B cell (primary cell): ENCODE results near the gene GJB2. TPM values are rescaled to one million over a fixed set of nuclear protein-coding genes. Genes with fewer than 3 reads are reported as not detected.
A peak's percentile ranks its signal among the peaks of the same experiment; 100 is the strongest.

ENCODE experiments used
- ATAC-seq: fragments of 200-7000 bp; cut with Tn5 transposase; one replicate; pipeline ENCODE4 v1.10.0; 2021; ENCODE audit warnings: low read depth, mild to moderate bottlenecking, moderate number of reproducible peaks, moderate library complexity
- CTCF ChIA-PET: fragments of 350-600 bp; sonication (Branson Sonifier 250); formaldehyde crosslinking; loops from one replicate; lab custom pipeline; 2021; ENCODE audit warnings: antibody characterized with exemption, inconsistent platforms; lab: Charles Lee
- POLR2A ChIA-PET: fragments of 350-600 bp; sonication (Branson Sonifier 250); formaldehyde crosslinking; loops from one replicate; lab custom pipeline; 2021; ENCODE audit warnings: antibody characterized with exemption; lab: Charles Lee
- DNase-seq: peaks from one replicate; pipeline ENCODE4 v3.0.0; 2013
- H2AFZ ChIP-seq: 2 replicates; pipeline ENCODE4 v1.6.1; 2012; ENCODE audit warnings: mild to moderate bottlenecking, low read depth, low read length; ENCODE audit not compliant: insufficient read depth, poor library complexity, severe bottlenecking
- H3K27ac ChIP-seq, 2 donors: 1 replicate in 1 of 2; 2 replicates in 1 of 2; pipeline ENCODE4 v1.5.1; 2012 to 2013; ENCODE audit warnings: low read length in 2 of 2, mild to moderate bottlenecking in 2 of 2, moderate library complexity in 1 of 2
- H3K27me3 ChIP-seq, 4 experiments: fragments of 200-600 bp in 1 of 4; sonication (generic) in 1 of 4; replicated peaks in 1 of 4; 1 replicate in 2 of 4; 2 replicates in 2 of 4; pipeline versions ENCODE4 v1.6.1 to v1.7.0; 2013 to 2016; ENCODE audit warnings: low read length in 3 of 4, mild to moderate bottlenecking in 2 of 4, mixed read lengths in 1 of 4, moderate library complexity in 1 of 4; ENCODE audit not compliant: insufficient read depth in 4 of 4, control insufficient read depth in 3 of 4; ENCODE audit errors: control extremely low read depth in 1 of 4
- H3K36me3 ChIP-seq, 2 experiments: replicated peaks in 1 of 2; 1 replicate in 1 of 2; 2 replicates in 1 of 2; pipeline versions ENCODE4 v1.6.1 to v1.7.1; 2013; ENCODE audit warnings: low read length in 1 of 2; ENCODE audit not compliant: insufficient read depth in 2 of 2, control insufficient read depth in 1 of 2; ENCODE audit errors: control extremely low read depth in 1 of 2, extremely low read depth in 1 of 2
- H3K4me1 ChIP-seq, 2 donors: fragments of 200-600 bp in 1 of 2; sonication (generic) in 1 of 2; 1 replicate in 1 of 2; 2 replicates in 1 of 2; pipeline versions ENCODE4 v1.5.1 to v1.6.1; 2013 to 2017; ENCODE audit warnings: low read length in 2 of 2; ENCODE audit not compliant: control insufficient read depth in 2 of 2, insufficient read depth in 2 of 2
- H3K4me2 ChIP-seq: replicated peaks from 2 replicates; pipeline ENCODE3; 2012; ENCODE audit warnings: mild to moderate bottlenecking, low read depth, low read length; ENCODE audit not compliant: poor library complexity, severe bottlenecking
- H3K4me3 ChIP-seq, 5 experiments: fragments of 200-600 bp in 1 of 5; sonication (generic) in 1 of 5; 1 replicate in 3 of 5; 2 replicates in 2 of 5; pipeline versions ENCODE4 v1.5.1 to v1.7.0; 2011 to 2016; ENCODE audit warnings: low read length in 4 of 5, mild to moderate bottlenecking in 4 of 5, low read depth in 2 of 5, control low read depth in 1 of 5, moderate library complexity in 1 of 5; ENCODE audit not compliant: insufficient read depth in 1 of 5; ENCODE audit errors: control extremely low read depth in 1 of 5, extremely low read depth in 1 of 5
- H3K79me2 ChIP-seq: fragments of 200-600 bp; sonication (generic); one replicate; pipeline ENCODE4 v1.6.0; 2016; ENCODE audit warnings: low read length; ENCODE audit not compliant: control insufficient read depth, insufficient read depth
- H3K9ac ChIP-seq: fragments of 200-600 bp; sonication (generic); 2 replicates; pipeline ENCODE4 v1.6.1; 2017; ENCODE audit warnings: mild to moderate bottlenecking, low read length, moderate library complexity
- H3K9me3 ChIP-seq, 3 donors: one replicate each; pipeline versions ENCODE4 v1.6.1 to v1.7.1; 2013; ENCODE audit warnings: low read length in 2 of 3; ENCODE audit not compliant: control insufficient read depth in 2 of 3, insufficient read depth in 1 of 3; ENCODE audit errors: control extremely low read depth in 1 of 3
- H4K20me1 ChIP-seq: 2 replicates; pipeline ENCODE4 v1.6.0; 2012; ENCODE audit warnings: mild to moderate bottlenecking, low read length; ENCODE audit not compliant: insufficient read depth, control insufficient read depth, poor library complexity, severe bottlenecking
- H3K27ac Mint-ChIP-seq: one replicate; pipeline ENCODE4 v1.8.0; 2021; ENCODE audit warnings: mixed read lengths
- H3K27me3 Mint-ChIP-seq: one replicate; pipeline ENCODE4 v1.8.0; 2021; ENCODE audit warnings: mixed read lengths
- H3K4me1 Mint-ChIP-seq: one replicate; pipeline ENCODE4 v1.8.0; 2021; ENCODE audit warnings: mixed read lengths
- H3K4me3 Mint-ChIP-seq: one replicate; pipeline ENCODE4 v1.8.0; 2021; ENCODE audit warnings: mixed read lengths
- H3K9me3 Mint-ChIP-seq: one replicate; pipeline ENCODE4 v1.8.0; 2022; ENCODE audit warnings: mixed read lengths; ENCODE audit not compliant: insufficient read depth
- EZH2 ChIP-seq: IDR thresholded peaks from 2 replicates; pipeline ENCODE4 v1.6.1; 2012; ENCODE audit warnings: borderline replicate concordance, low read depth, mild to moderate bottlenecking, moderate library complexity, low read length; ENCODE audit not compliant: insufficient read depth, poor library complexity, severe bottlenecking
- WGBS: methylation state at CpG from one replicate; pipeline ENCODE4 v1.1.5; 2013; ENCODE audit warnings: missing lambda C conversion rate; ENCODE audit not compliant: insufficient coverage; 5-methylcytosine and 5-hydroxymethylcytosine counted together
- intact Hi-C: fragments of 100-400 bp; cut with micrococcal nuclease; formaldehyde crosslinking; loops from one replicate; pipeline ENCODE4 v1.10.0; 2022
- polyA plus RNA-seq: library from polyadenylated mRNA; depleted of rRNA; stranded (reverse); fragments of >200 nt; gene quantifications from 2 replicates; pipeline ENCODE4 v1.2.3, GENCODE V29; 2012
- total RNA-seq, 2 donors: library from RNA; stranded (reverse); fragments of 120-200 nt in 1 of 2; gene quantifications; 1 replicate in 1 of 2; 2 replicates in 1 of 2; pipeline versions ENCODE4 v1.2.3 to v1.2.4, GENCODE V29; 2013 to 2022
- TF ChIP-seq, protein P1 (sequence below): fragments of 200-600 bp; IDR thresholded peaks from one replicate; pipeline ENCODE4 v1.8.0; 2022; ENCODE audit warnings: antibody characterized with exemption, mild to moderate bottlenecking

GJB2 gene
- total and polyA plus RNA-seq, 2 donors (not counting 1 experiment from before 2014, with no cell fraction given) = not detected

DNA sequence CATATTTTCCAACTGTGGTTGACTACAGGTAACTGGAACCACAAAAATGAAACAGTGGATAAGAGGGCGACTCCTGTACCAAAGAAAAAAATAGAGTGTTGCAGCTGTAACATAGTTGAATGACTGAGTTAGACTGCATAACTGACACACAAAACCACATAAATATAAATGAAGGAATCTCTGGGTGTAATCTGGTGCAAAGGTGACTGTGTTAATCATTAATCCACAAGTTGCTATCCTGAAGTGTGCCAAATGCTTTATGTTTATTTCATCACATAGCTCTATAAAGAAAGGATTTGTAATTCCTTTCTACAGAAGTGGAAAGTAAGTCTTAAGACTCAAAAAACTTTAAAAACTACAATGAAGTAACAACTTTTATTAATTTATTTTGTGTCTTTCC lies 6.0 kb upstream of the GJB2 start:
- Histone ChIP-seq H3K27me3 (peaks cover 2 to 44% (median 35%) of the 10 kb centered on the region in 4 experiments), H3K79me2 (no peaks in the 10 kb centered on the region), H3K9ac (no peak overlapping the region), H3K4me1 (peaks cover 10 to 17% of the 10 kb centered on the region in 2 donors), H3K4me2 (no peak overlapping the region), H3K9me3 (peaks cover 0 to 4% (median 0%) of the 10 kb centered on the region in 3 donors), H3K4me3 (no peak overlapping the region), H3K36me3 (no peaks in the 10 kb centered on the region), H3K27ac (no peak overlapping the region), H4K20me1 (no peaks in the 10 kb centered on the region), H2AFZ (no peak overlapping the region)
- intact Hi-C loops = loop anchor here (5.0 to 10.0 kb wide), 2 partner anchors 1279 to 1406 kb away; partner anchors contain the start of gene MICU2
- H3K27me3 Mint-ChIP-seq = peaks cover 58% of the 10 kb centered on the region
- no peak for ATAC-seq
- no peak overlapping the region for H3K4me3 Mint-ChIP-seq
- ChIA-PET POLR2A (no interaction called here), CTCF (interaction anchor here (3.2 to 5.7 kb wide), 2 partner anchors 13 to 727 kb away, joined by 32 to 40 read pairs; no protein-coding TSS in a partner anchor)
- TF ChIP-seq, protein P1, sequence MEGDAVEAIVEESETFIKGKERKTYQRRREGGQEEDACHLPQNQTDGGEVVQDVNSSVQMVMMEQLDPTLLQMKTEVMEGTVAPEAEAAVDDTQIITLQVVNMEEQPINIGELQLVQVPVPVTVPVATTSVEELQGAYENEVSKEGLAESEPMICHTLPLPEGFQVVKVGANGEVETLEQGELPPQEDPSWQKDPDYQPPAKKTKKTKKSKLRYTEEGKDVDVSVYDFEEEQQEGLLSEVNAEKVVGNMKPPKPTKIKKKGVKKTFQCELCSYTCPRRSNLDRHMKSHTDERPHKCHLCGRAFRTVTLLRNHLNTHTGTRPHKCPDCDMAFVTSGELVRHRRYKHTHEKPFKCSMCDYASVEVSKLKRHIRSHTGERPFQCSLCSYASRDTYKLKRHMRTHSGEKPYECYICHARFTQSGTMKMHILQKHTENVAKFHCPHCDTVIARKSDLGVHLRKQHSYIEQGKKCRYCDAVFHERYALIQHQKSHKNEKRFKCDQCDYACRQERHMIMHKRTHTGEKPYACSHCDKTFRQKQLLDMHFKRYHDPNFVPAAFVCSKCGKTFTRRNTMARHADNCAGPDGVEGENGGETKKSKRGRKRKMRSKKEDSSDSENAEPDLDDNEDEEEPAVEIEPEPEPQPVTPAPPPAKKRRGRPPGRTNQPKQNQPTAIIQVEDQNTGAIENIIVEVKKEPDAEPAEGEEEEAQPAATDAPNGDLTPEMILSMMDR = no peak
- no peak for TF ChIP-seq EZH2
- WGBS = no CpG with 5 or more reads among the region's 1 CpG
- H3K27ac Mint-ChIP-seq = no peak overlapping the region
- peaks cover 12% of the 10 kb centered on the region for H3K4me1 Mint-ChIP-seq
- H3K9me3 Mint-ChIP-seq = peaks cover 3% of the 10 kb centered on the region
- no peak for DNase-seq

DNA sequence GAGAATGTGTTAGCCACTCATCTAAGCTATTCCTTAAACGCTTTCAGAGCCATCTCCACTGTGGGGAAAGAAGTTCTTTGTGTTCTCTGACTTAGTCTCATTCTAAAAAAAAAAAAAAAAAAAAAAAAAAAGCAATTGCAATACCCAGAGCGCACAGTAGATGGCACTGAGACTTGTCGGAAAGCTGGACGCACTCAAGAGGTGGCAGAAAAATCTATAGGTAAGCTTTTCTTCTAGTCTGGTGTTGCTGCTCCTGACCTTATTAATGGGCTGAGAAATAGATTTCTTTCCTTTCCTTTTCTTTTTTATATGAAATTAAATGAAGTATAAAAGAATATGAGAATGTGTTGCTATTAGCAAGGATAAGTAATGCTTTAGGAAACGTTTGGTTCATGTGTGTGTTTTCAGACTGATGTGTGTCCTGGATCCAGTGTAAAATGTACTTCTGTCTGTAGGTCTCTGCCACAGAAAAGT lies 4.7 kb upstream of the GJB2 start:
- no peak overlapping the region for H3K4me3 ChIP-seq
- peak; percentile 61 for DNase-seq
- H3K9me3 ChIP-seq = peaks cover 0 to 4% (median 0%) of the 10 kb centered on the region in 3 donors
- 19% methylated on average over 4 of the region's 5 CpGs for WGBS
- H4K20me1 ChIP-seq = no peaks in the 10 kb centered on the region
- peak; percentile 76 for ATAC-seq
- no peaks in the 10 kb centered on the region for H3K79me2 ChIP-seq
- no peak overlapping the region for H3K4me2 ChIP-seq
- CTCF ChIA-PET = interaction anchor here (0.6 to 5.7 kb wide), 11 partner anchors 10 to 1281 kb away, joined by 3 to 40 read pairs (median 4); no protein-coding TSS in a partner anchor
- intact Hi-C loops = loop anchor here (5.0 to 10.0 kb wide), 2 partner anchors 1280 to 1407 kb away; partner anchors contain the start of gene MICU2
- Mint-ChIP-seq H3K4me1 (peaks cover 18% of the 10 kb centered on the region), H3K27ac (no peak overlapping the region), H3K27me3 (peaks cover 60% of the 10 kb centered on the region), H3K4me3 (no peak overlapping the region), H3K9me3 (peaks cover 3% of the 10 kb centered on the region)
- peaks cover 18 to 28% of the 10 kb centered on the region in 2 donors for H3K4me1 ChIP-seq
- H2AFZ ChIP-seq = peak overlapping the region; percentile 3
- no peak for TF ChIP-seq EZH2
- TF ChIP-seq, protein P1 = peak; percentile 84
- no peaks in the 10 kb centered on the region for H3K36me3 ChIP-seq
- POLR2A ChIA-PET = no interaction called here
- no peak overlapping the region for H3K27ac ChIP-seq
- H3K9ac ChIP-seq = no peak overlapping the region
- peaks cover 2 to 44% (median 44%) of the 10 kb centered on the region in 4 experiments for H3K27me3 ChIP-seq
